Ovary (tissue), 3 donors: Measurements from ENCODE around the gene EIF5A2.

ENCODE experiments used
- CTCF ChIP-seq, 3 donors: fragments of 450-650 bp in 2 of 3; fragments of 200-600 bp in 1 of 3; IDR thresholded peaks; one replicate each; pipeline versions ENCODE4 v1.5.1 to v1.8.0; 2016 to 2022; ENCODE audit warnings: antibody characterized with exemption in 3 of 3, mild to moderate bottlenecking in 1 of 3
- EP300 ChIP-seq: sonication (generic); formaldehyde crosslinking; IDR thresholded peaks from one replicate; pipeline ENCODE4 v1.6.1; 2017; ENCODE audit warnings: antibody characterized with exemption
- POLR2A ChIP-seq: fragments of 450-650 bp; IDR thresholded peaks from one replicate; pipeline ENCODE4 v1.6.1; 2017; ENCODE audit warnings: antibody characterized with exemption, mild to moderate bottlenecking, moderate library complexity
- donor health status: DM: no; HTN: no; CAD: no.

GRCh38 chr3:170907637-170908234 is 701 bp downstream of the EIF5A2 start:
- no peak for TF ChIP-seq POLR2A
- no peak for TF ChIP-seq CTCF (IDR thresholded peaks at IDR 0.05)
- TF ChIP-seq EP300, result no peak
